Measurements from ENCODE around the gene CARMIL1.

The CARMIL1 gene

DNA sequence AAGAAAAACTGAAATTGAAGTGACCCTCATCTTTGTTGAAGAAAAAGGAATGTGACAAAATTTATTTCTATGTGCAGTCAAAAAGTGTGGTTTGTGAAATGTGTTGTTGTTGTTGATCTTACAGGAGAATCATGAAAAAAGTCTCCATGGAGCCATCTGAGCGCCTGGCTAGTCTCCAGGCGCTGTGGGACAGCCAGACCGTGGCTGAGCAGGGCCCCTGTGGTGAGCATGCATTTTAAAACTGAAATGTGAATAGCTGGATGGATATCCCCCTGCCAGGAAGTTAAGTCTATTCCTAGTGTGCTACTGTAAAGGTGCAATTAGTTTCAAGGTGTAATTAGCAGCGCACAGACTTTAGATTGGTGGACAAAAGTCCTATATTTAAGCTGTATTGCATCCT lies 170.6 kb downstream of the CARMIL1 start:
- DNase-seq, result no peak

DNA sequence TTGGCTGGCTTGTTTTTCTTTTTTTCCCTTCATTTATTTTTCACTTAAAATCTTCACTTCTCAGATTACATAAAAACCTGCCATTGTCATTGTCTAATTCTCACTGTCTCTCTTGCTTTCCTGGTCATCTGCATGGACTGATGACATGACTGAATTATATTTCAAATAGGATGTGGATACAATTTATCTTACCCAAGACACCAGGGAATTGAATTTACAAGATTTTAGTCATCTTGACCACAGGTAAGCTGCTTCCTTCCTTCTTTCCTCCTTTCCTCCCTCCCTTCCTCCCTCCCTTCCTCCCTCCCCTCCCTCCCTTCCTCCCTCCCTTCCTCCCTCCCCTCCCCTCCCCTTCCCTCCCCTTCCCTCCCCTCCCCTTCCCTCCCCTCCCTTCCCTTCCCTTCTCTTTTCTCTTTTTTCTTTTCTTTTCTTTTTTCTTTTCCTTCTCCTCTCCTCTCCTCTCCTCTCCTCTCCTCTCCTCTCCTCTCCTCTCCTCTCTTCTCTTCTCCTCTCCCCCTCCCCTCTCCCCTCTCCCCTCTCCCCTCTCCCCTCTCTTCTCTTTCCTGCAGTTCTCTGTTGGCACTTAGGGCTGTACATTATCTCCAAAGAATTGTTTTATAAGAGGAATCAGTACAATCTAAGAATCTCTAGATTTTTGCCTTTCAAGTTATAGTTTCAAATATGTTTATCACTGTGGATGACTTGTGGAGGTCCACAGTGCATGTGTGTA lies 171.5 kb downstream of the CARMIL1 start:
- DNase-seq, result no peak

GRCh38 chr6:25452031-25452430 lies 172.9 kb downstream of the CARMIL1 start:
- DNase-seq, result no peak

DNA sequence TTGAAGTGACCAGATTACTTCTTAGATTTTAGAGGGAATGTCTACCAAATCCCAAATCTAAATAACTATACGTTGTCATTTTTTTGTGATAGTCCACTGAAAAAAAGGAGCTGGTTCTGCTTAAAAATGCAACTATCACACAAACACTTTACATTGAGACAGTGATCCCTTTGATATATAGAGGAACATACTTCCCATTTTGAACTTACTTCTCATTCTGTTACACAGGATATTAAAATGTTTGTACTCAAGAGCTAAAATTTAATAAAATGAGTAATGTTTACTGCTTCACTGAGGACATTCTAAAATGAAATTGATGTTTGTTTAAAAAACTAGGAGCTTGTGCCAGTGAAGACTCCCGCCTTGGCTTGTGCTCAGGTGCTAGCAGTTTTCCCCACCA lies 174.1 kb downstream of the CARMIL1 start:
- no peak for DNase-seq

GRCh38 chr6:25454136-25454535 lies 175.0 kb downstream of the CARMIL1 start:
- DNase-seq, result no peak

- DNase-seq, result no peak
These were observed 177.3 kb downstream of the CARMIL1 start for GRCh38 chr6:25456249-25457040.

DNA sequence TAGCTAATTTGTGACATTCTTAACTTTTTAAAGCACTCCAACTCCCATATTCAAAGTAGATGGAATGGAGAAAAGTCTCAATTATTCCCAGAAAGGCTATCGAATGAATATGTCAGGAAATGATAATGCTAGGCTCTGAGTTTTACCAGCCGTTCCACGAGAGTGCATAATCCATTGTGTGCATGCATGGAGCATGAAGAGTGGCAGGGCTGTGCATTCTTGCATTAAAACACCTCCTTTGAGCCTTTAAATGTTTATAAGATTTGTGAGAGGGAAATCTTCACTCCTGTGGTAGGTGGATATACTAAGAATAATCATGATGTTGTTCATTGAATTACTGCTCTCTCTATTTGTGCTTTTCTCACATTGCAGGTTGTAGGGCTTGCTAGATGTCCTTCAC lies 178.3 kb downstream of the CARMIL1 start:
- no peak for DNase-seq

- peak; percentile 5 for DNase-seq
These were observed 179.3 kb downstream of the CARMIL1 start for GRCh38 chr6:25458485-25458884.

GRCh38 chr6:25462235-25462897 lies 183.2 kb downstream of the CARMIL1 start:
- DNase-seq, result no peak

GRCh38 chr6:25463441-25463840 lies 184.3 kb downstream of the CARMIL1 start:
- no peak for DNase-seq

DNA sequence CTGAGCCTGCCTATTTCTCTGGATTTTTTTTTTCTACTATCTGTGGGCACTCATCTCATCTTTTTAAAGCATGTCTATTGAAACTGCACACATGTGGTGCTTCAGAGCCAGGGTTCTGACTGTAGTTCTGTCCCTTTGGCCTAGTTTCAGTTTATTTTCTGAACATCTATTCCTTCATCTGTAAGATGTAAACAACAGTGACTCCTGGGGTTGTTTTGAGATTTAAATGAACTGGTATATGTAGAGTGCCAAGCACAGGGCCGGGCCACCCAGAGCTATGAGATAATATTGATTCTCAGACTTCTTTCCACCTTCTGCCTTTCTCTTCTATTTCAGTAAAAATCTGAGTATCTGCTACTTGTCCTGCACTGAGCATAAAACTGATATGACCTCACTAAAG lies 185.1 kb downstream of the CARMIL1 start:
- no peak for DNase-seq

GRCh38 chr6:25465941-25466340 lies 186.8 kb downstream of the CARMIL1 start:
- DNase-seq, result no peak

DNA sequence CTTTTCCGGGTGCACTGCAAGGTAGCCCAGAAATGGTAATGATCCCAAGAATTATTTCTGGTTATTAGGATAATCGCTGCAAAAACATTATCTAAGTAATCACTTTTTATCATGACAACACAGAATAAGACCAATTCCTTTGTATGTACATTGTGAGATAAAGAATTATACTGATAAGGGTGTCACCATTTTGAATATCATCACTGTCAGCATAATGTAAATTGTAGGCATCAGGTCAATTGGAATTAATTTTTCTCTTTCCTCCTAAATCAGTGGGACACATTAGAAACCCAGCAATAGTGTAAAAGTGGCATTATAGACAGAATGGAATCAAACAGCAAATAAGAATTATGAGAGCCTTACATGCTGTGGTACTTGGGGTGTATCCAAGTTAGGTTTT lies 189.7 kb downstream of the CARMIL1 start:
- DNase-seq, result no peak

GRCh38 chr6:25469797-25470388 lies 190.7 kb downstream of the CARMIL1 start:
- DNase-seq, result no peak

DNA sequence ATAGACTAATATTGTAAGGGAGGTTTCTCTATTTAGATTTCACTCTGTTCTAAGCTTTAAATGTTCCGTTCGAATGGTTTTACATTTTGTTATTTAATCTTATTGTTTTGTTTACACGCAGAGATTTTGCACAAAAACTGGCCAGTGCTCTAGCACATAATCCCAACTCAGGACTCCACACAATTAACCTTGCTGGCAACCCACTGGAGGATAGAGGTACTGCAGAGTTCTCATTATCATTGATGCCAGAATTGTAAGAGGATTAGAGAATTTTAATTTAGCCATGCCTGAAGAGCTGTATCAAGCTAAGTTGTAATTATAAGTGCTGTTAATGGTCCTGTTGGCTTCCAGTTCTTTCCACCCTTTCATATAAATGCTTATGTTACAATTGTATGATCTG lies 193.1 kb downstream of the CARMIL1 start:
- DNase-seq, result no peak

DNA sequence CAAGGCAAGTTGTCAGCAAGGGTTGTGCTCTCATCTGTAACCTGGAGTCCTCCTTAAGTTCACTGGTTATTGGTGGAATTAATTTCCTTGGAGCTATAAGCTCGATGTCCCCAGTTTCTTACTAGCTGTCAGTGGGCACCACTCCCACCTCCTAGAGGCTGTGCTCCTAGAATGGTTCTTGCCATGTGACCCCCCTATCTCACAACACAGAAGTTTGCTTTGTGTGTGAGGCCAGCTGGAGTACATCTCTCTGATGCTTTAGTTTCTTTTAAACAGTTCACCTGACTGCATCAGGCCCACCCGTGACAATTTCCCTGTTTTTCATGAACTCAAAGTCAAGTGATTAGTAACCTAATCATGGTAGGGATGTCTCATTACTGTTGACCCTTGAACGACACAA lies 193.7 kb downstream of the CARMIL1 start:
- DNase-seq, result no peak

- no peak for DNase-seq
These were observed 194.3 kb downstream of the CARMIL1 start for GRCh38 chr6:25473447-25473846.

DNA sequence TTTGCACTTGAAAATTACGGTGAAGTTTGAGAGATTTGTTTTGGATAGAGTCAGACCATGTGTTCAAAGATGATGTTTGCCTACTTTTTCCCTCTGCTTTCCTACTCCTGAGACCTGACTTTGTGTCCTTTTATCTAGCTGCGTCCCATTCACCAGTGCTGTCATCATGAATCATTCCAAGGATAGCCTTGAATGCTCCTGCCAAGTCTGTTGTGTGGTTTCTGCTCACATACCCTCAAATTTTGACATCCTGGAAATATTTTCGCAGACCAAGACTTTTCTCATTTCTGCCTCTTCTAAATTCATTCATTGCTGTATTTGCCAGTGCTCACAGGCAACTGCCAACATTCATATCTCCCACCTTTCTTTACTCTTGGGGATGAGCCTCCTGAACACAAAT lies 197.0 kb downstream of the CARMIL1 start:
- no peak for DNase-seq

DNA sequence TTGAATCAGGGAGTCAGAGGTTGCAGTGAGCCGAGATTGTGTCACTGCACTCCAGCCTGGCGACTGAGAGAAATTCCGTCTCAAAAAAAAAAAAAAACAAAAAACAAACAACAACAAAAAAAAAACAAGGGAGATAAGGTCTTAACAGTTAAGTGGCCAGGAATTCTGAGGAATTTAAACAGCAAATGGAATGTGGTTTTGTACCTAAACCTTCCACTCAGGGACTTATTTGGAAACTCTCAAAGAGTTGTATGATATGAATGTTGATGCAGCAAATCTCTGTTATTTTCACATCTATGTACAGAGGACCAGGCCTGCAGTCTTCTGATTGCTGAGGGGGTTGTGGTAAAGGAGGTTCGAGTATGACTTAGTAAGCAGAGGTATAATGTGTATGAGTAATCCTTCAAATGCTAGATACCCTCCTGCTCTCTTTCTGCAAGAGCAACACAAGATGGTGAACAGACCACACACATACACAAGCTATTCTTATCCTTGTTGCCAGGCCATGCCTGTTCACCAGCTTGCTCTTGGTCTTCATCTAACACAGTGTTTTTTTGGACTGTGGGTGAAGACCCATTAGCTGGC lies 197.9 kb downstream of the CARMIL1 start:
- no peak for DNase-seq

DNA sequence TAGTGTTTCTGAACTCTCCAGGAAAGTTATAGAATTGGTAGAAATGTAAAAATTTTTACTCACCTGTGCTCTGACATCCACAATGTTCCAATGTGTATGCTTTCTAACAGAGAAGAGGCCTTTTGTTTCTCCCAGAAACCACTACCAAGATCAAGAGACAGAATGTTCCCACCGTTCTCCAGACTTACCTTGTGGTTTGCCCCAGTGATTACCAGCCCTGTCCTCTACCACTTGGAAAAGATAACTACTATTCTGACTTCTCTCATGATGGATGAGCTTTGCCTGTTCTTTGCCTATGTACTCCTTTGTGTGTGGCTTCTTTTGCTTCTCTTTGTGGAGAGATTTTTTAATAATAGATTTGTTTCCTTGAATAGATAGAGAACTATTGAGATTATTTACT lies 199.8 kb downstream of the CARMIL1 start:
- no peak for DNase-seq

GRCh38 chr6:25481267-25481666 lies 202.1 kb downstream of the CARMIL1 start:
- no peak for DNase-seq

DNA sequence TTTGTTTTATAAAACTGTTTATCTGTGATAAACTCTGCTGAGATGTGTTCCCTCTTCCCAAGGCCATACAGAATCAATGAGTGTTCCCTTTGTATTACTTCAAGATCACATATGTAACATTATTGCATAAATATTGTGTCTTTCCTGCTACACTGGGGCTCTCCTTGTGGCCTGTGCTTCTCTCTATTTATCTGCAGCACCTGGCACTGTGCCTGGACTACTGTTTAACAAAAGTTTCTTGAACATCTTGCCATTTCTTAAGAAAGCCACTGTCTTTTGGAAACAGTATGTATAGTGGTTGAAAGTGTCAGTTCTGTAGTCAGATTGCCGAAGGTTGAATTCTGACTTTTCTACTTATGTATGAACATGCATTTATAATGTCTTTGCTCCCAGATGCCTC lies 203.8 kb downstream of the CARMIL1 start:
- DNase-seq, result no peak

GRCh38 chr6:25483943-25484342 lies 204.8 kb downstream of the CARMIL1 start:
- DNase-seq, result no peak

Data from CD4-positive, alpha-beta T cell treated with Interleukin-6 for 4 hours (primary cell).